K562 (cell line): ENCODE data around the gene CA7. TPM values are rescaled to one million over a fixed set of nuclear protein-coding genes. Genes with fewer than 3 reads are reported as not detected.

Source experiments
- CTBP1 ChIP-seq: fragments of 450-650 bp; IDR thresholded peaks from 2 replicates; pipeline ENCODE4 v1.6.1; 2016; ENCODE audit warnings: borderline replicate concordance
- ELF2 ChIP-seq: fragments of 250-450 bp; sonication (Bioruptor Pico); IDR thresholded peaks from 2 replicates; pipeline ENCODE4 v1.5.0; 2021; ENCODE audit warnings: mild to moderate bottlenecking
- ETV5 ChIP-seq: sonication (generic); formaldehyde crosslinking; IDR thresholded peaks from 2 replicates; pipeline ENCODE4 v1.4.0; 2020; ENCODE audit warnings: low read depth, mild to moderate bottlenecking, missing genetic modification reagents
- JUND ChIP-seq, 2 experiments: IDR thresholded peaks; 2 replicates in 1 of 2; 3 replicates in 1 of 2; pipeline ENCODE4 v1.6.1; 2011; ENCODE audit warnings: borderline replicate concordance in 2 of 2, low read depth in 2 of 2, low read length in 2 of 2, improper control_type of control experiment in 1 of 2, missing biosample characterization in 1 of 2, missing genetic modification characterization in 1 of 2, missing genetic modification reagents in 1 of 2
- MAFG ChIP-seq: fragments of 450-650 bp; conservative IDR thresholded peaks from 2 replicates; pipeline ENCODE4 v1.6.1; 2016; ENCODE audit warnings: missing genetic modification characterization, missing compliant biosample characterization
- OTX1 ChIP-seq: fragments of 450-650 bp; formaldehyde crosslinking; IDR thresholded peaks from 2 replicates; pipeline ENCODE4 v1.4.0; 2022; ENCODE audit warnings: mild to moderate bottlenecking
- PCBP2 ChIP-seq: fragments of 200-400 bp; formaldehyde crosslinking; IDR thresholded peaks from 2 replicates; pipeline ENCODE4 v1.6.1; 2018; ENCODE audit warnings: low read length, low read depth, mild to moderate bottlenecking, moderate library complexity; ENCODE audit not compliant: poor library complexity, severe bottlenecking
- POLR2B ChIP-seq: fragments of 450-650 bp; IDR thresholded peaks from 2 replicates; pipeline ENCODE4 v1.6.1; 2018; ENCODE audit warnings: low read depth; ENCODE audit not compliant: partially characterized antibody
- POLR2G ChIP-seq: fragments of 200-400 bp; formaldehyde crosslinking; IDR thresholded peaks from 2 replicates; pipeline ENCODE4 v1.6.1; 2017; ENCODE audit warnings: low read depth, mild to moderate bottlenecking, antibody characterized with exemption, low read length, moderate library complexity
- RNF2 ChIP-seq: sonication (generic); IDR thresholded peaks from 2 replicates; pipeline ENCODE4 v1.6.1; 2016
- SOX6 ChIP-seq: fragments of 450-650 bp; IDR thresholded peaks from 2 replicates; pipeline ENCODE4 v1.6.1; 2014; ENCODE audit warnings: mild to moderate bottlenecking
- STAG1 ChIP-seq: sonication (generic); formaldehyde crosslinking; IDR thresholded peaks from 2 replicates; pipeline ENCODE4 v1.5.0; 2020; ENCODE audit warnings: missing genetic modification reagents, borderline replicate concordance
- TARDBP ChIP-seq: fragments of 450-650 bp; IDR thresholded peaks from 2 replicates; pipeline ENCODE4 v1.6.1; 2016
- XRCC5 ChIP-seq: fragments of 200-400 bp; formaldehyde crosslinking; IDR thresholded peaks from 2 replicates; pipeline ENCODE4 v1.6.1; 2017; ENCODE audit warnings: low read depth, mild to moderate bottlenecking, low read length
- ZNF175 ChIP-seq: fragments of 200-800 bp; sonication (Bioruptor generic); IDR thresholded peaks from 2 replicates; pipeline ENCODE4 v1.6.1; 2016; ENCODE audit warnings: low read depth, mild to moderate bottlenecking, missing genetic modification characterization, missing compliant biosample characterization
- polyA plus RNA-seq, 8 experiments: library from polyadenylated mRNA; depleted of rRNA in 4 of 8; stranded (reverse) in 5 of 8; unstranded in 3 of 8; fragments of >200 nt; fragmentation: Nextera tagmentation in 2 of 8; fragmentation: Illumina TruSeq in 1 of 8; extraction: Ambion mirVana in 2 of 8; extraction: Trizol in 1 of 8; gene quantifications; 2 replicates each; pipeline versions ENCODE4 v1.2.1 to v1.2.3, GENCODE V29; 2011 to 2014; ENCODE audit warnings: inconsistent platforms in 1 of 8, missing spikeins in 1 of 8
- total RNA-seq, 7 experiments: library from RNA; depleted of rRNA in 6 of 7; stranded (reverse); fragments of >200 nt in 6 of 7; fragmentation: Illumina TruSeq in 2 of 7; extraction: Trizol in 2 of 7; gene quantifications; 2 replicates each; pipeline versions ENCODE4 v1.2.1 to v1.2.3, GENCODE V29; 2011 to 2021; ENCODE audit warnings: low replicate concordance in 1 of 7
- TF ChIP-seq, protein P1 (sequence below): fragments of 250-450 bp; sonication (Bioruptor Pico); IDR thresholded peaks from 2 replicates; pipeline ENCODE4 v1.4.0; 2020
- TF ChIP-seq, protein P2 (sequence below), 2 experiments: fragments of 450-650 bp; conservative IDR thresholded peaks; 2 replicates each; pipeline ENCODE4 v1.6.1; 2017; ENCODE audit warnings: mild to moderate bottlenecking in 2 of 2, moderate library complexity in 2 of 2
- TF ChIP-seq, protein P3 (sequence below): fragments of 450-650 bp; IDR thresholded peaks from 2 replicates; pipeline ENCODE4 v1.6.1; 2016; ENCODE audit warnings: low read depth, mild to moderate bottlenecking, moderate library complexity
- TF ChIP-seq, protein P4 (sequence below): fragments of 450-650 bp; formaldehyde crosslinking; IDR thresholded peaks from 2 replicates; pipeline ENCODE4 v1.4.0; 2022; ENCODE audit warnings: missing genetic modification characterization

The CA7 gene
- total and polyA plus RNA-seq, 9 of the 15 experiments (the other 6 are each of a cell fraction or from before 2014, with no cell fraction given) = 0.03 to 0.07 (median 0.05) TPM; not detected in 5

DNA sequence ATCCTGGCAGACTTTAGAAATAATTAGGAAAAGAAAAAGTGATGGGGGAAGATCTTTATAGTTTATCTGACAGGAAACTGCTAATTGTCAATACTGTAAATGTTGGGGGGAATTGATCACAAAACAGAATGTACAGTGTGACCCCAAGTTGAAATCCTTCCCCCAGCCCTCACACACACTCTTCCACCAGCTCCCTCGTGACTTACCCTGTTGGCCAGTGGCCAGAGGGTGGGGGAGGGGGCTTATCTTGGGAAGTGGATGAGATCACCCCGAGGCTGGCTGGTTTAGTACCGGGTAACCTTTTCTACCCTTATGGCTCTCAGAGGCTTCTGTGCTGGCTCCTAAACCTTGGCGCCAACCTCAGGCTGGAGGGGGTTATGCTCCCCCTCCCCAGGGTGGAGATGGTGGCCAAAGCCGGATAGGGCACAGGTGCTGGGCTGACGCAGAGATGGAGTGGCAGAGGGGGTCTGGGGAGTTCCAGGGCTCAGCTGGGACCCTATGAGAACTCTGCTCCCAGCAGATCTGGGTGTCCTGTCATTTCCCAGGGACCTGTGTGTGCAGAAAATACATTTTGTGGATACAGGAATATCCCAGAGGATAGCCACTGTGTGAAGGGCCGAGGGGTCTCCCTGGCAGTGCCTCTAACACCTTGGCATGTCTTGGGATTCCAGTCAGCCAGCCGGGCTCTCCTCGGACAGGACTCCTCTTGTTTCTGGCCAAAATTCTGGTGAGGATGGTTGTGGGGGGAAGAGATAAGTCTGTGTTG is 55.9 kb downstream of the CA7 start (continued):
- TF ChIP-seq, protein P1, sequence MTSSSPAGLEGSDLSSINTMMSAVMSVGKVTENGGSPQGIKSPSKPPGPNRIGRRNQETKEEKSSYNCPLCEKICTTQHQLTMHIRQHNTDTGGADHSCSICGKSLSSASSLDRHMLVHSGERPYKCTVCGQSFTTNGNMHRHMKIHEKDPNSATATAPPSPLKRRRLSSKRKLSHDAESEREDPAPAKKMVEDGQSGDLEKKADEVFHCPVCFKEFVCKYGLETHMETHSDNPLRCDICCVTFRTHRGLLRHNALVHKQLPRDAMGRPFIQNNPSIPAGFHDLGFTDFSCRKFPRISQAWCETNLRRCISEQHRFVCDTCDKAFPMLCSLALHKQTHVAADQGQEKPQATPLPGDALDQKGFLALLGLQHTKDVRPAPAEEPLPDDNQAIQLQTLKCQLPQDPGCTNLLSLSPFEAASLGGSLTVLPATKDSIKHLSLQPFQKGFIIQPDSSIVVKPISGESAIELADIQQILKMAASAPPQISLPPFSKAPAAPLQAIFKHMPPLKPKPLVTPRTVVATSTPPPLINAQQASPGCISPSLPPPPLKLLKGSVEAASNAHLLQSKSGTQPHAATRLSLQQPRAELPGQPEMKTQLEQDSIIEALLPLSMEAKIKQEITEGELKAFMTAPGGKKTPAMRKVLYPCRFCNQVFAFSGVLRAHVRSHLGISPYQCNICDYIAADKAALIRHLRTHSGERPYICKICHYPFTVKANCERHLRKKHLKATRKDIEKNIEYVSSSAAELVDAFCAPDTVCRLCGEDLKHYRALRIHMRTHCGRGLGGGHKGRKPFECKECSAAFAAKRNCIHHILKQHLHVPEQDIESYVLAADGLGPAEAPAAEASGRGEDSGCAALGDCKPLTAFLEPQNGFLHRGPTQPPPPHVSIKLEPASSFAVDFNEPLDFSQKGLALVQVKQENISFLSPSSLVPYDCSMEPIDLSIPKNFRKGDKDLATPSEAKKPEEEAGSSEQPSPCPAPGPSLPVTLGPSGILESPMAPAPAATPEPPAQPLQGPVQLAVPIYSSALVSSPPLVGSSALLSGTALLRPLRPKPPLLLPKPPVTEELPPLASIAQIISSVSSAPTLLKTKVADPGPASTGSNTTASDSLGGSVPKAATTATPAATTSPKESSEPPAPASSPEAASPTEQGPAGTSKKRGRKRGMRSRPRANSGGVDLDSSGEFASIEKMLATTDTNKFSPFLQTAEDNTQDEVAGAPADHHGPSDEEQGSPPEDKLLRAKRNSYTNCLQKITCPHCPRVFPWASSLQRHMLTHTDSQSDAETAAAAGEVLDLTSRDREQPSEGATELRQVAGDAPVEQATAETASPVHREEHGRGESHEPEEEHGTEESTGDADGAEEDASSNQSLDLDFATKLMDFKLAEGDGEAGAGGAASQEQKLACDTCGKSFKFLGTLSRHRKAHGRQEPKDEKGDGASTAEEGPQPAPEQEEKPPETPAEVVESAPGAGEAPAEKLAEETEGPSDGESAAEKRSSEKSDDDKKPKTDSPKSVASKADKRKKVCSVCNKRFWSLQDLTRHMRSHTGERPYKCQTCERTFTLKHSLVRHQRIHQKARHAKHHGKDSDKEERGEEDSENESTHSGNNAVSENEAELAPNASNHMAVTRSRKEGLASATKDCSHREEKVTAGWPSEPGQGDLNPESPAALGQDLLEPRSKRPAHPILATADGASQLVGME (CRISPR knock-in tag) = no peak
- TF ChIP-seq OTX1 = no peak
- TF ChIP-seq PCBP2 = no peak
- peak; percentile 100 for TF ChIP-seq JUND (IDR thresholded peaks at IDR 0.05; ENCODE audit: borderline replicate concordance, low read depth, low read length)
- TF ChIP-seq JUND (tag; IDR thresholded peaks at IDR 0.05; ENCODE audit: borderline replicate concordance, low read depth, low read length) = peak; percentile 99
- TF ChIP-seq POLR2B = peak; percentile 60
- peak; percentile 27; the same call in 1 of the 2 replicates for TF ChIP-seq CTBP1
- TF ChIP-seq ETV5 (CRISPR knock-in tag) = no peak
- no peak for TF ChIP-seq TARDBP
- TF ChIP-seq MAFG (tag) = 0 out of 2 replicates have a peak, but pooled peaks have one; percentile 10
- TF ChIP-seq RNF2 = peak; percentile 94
- TF ChIP-seq SOX6 = peak; percentile 83
- TF ChIP-seq POLR2G = peak; percentile 73
- no peak for TF ChIP-seq STAG1
- TF ChIP-seq, protein P2, sequence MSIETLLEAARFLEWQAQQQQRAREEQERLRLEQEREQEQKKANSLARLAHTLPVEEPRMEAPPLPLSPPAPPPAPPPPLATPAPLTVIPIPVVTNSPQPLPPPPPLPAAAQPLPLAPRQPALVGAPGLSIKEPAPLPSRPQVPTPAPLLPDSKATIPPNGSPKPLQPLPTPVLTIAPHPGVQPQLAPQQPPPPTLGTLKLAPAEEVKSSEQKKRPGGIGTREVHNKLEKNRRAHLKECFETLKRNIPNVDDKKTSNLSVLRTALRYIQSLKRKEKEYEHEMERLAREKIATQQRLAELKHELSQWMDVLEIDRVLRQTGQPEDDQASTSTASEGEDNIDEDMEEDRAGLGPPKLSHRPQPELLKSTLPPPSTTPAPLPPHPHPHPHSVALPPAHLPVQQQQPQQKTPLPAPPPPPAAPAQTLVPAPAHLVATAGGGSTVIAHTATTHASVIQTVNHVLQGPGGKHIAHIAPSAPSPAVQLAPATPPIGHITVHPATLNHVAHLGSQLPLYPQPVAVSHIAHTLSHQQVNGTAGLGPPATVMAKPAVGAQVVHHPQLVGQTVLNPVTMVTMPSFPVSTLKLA (conservative IDR thresholded peaks at IDR 0.05) = peak; percentile 43 to 74
- no peak for TF ChIP-seq ELF2 (CRISPR knock-in tag)
- no peak for TF ChIP-seq XRCC5
- TF ChIP-seq, protein P3, sequence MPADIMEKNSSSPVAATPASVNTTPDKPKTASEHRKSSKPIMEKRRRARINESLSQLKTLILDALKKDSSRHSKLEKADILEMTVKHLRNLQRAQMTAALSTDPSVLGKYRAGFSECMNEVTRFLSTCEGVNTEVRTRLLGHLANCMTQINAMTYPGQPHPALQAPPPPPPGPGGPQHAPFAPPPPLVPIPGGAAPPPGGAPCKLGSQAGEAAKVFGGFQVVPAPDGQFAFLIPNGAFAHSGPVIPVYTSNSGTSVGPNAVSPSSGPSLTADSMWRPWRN = no peak
- peak; percentile 86 for TF ChIP-seq ZNF175
- TF ChIP-seq, protein P4, sequence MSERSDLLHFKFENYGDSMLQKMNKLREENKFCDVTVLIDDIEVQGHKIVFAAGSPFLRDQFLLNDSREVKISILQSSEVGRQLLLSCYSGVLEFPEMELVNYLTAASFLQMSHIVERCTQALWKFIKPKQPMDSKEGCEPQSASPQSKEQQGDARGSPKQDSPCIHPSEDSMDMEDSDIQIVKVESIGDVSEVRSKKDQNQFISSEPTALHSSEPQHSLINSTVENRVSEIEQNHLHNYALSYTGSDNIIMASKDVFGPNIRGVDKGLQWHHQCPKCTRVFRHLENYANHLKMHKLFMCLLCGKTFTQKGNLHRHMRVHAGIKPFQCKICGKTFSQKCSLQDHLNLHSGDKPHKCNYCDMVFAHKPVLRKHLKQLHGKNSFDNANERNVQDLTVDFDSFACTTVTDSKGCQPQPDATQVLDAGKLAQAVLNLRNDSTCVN (CRISPR knock-in tag) = no peak
